ENCODE results near the gene PRSS12. TPM values are rescaled to one million over a fixed set of nuclear protein-coding genes. Genes with fewer than 3 reads are reported as not detected.

The PRSS12 gene
- total RNA-seq, 4 donors from 2014 or later = 0.19 to 0.44 (median 0.28) TPM

DNA sequence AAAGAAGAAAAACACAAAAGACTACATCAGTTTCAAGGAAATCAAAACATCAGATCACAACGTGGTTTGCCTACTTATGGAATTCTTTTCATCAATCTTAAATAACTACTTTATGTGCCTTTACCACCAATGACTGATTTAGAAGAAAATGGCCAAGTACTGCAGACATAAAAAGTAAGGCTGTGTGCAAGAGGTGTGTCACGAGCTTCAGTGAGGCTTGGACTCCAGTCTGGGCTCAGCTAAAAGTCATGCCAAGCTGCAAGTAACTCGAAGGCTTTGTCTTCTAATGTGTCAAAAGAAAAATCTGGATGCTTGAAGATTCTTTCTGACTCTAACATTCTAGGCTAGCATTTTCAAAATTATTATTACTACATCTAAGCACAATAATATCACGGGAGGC is 17.0 kb downstream of the PRSS12 start:
- no peak for ATAC-seq (ENCODE audit: low FRiP score)
- TF ChIP-seq, protein P1, sequence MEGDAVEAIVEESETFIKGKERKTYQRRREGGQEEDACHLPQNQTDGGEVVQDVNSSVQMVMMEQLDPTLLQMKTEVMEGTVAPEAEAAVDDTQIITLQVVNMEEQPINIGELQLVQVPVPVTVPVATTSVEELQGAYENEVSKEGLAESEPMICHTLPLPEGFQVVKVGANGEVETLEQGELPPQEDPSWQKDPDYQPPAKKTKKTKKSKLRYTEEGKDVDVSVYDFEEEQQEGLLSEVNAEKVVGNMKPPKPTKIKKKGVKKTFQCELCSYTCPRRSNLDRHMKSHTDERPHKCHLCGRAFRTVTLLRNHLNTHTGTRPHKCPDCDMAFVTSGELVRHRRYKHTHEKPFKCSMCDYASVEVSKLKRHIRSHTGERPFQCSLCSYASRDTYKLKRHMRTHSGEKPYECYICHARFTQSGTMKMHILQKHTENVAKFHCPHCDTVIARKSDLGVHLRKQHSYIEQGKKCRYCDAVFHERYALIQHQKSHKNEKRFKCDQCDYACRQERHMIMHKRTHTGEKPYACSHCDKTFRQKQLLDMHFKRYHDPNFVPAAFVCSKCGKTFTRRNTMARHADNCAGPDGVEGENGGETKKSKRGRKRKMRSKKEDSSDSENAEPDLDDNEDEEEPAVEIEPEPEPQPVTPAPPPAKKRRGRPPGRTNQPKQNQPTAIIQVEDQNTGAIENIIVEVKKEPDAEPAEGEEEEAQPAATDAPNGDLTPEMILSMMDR (IDR thresholded peaks at IDR 0.05) = no peak
- DNase-seq (ENCODE audit: low spot score) = no peak

DNA sequence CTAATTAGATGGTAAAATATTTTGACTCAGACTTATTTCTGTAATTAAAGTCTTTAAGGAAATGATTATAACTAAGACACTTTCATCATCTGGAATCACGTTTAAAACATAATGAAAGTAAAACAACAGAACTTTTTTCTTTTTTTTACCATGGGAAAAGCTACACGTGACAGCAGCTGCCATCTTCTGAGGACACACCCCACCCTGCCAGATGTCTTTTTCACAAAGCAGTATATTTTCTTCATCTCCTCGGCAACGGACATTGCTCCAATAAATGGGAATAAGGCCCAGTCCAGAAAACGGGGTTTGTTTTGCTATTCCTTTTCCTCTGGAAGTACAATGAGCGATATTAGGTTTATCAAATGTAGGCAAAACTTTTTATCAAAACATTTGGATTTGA is 17.5 kb downstream of the PRSS12 start:
- TF ChIP-seq, protein P1 (IDR thresholded peaks at IDR 0.05) = no peak
- ATAC-seq (ENCODE audit: low FRiP score) = no peak

DNA sequence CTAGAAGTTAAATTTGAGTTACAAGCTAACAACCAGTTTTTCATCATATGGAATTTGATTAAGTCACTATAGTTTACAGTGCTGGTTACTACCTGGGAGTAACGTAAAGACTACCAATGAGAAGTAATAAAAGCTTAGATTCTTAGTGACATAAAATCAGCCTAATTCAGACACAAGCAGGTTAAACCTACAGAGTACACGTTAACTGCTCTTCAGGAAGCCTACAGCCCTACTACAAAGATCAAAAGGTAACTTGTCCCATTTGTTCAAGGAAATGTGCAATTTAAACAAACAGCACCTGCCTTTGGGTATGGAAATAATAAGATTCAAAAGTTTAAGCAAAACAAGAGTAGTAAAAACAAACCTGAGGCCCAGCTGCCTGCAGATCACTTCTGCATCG is 21.5 kb downstream of the PRSS12 start:
- TF ChIP-seq, protein P1 (IDR thresholded peaks at IDR 0.05) = no peak
- no peak for DNase-seq (ENCODE audit: low spot score)

More for the DNA sequence above, 17.5 kb downstream of the PRSS12 start:
- no peak for DNase-seq (ENCODE audit: low spot score)

DNA sequence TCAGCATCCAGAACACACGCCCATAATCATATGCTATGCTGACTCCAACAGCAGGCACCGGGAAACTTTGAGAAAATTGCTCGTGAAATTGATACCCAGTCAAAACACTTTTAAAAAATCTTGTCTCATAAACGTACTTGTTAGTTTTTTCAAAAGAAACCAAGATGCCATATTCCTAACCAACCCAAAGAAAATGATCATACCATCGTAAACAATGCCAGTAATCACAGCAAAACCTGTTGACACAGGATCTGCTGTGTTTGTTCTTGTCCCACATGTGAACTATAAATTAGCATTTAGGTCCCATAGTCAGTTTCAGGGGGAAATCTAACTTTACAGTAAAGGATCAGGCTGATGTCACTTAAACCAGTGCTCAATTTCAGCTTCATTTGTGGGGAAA is 23.0 kb downstream of the PRSS12 start:
- no peak for ATAC-seq (ENCODE audit: low FRiP score)
- TF ChIP-seq, protein P1 (IDR thresholded peaks at IDR 0.05) = no peak
- DNase-seq (ENCODE audit: low spot score) = no peak

More for the DNA sequence above, 21.5 kb downstream of the PRSS12 start:
- no peak for ATAC-seq (ENCODE audit: low FRiP score)

DNA sequence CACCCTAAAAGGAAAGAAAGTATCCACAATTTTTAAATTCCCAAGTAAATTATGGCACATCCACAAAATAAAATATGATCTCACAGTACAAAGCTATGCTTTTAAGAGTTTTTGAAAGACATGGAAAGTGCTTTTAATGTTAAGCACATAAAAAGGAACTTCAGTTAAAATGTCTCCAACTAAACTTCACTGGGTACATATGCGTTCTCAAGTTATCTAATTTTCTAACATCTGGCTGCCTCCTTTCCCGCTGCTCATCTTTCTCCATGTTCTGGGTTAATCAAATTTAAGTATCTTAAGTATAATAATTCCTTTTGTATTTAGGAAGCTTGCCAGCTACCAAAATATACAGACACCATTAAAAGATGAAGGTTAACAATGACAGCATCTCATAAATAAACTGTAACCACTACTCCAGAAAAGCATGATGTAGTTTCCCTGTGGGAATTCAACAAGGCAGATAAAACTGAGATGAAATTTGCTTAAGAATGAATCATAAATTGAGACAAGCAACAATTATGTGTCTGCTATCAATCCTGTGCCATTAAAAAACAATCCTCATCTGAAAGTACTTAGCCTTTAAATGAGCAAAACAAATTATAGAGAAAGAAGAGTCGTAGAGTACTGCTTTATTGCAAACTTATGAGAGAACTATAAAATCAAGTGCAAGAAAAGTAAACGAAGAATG is 25.1 kb downstream of the PRSS12 start:
- TF ChIP-seq, protein P1 (IDR thresholded peaks at IDR 0.05) = no peak
- ATAC-seq (ENCODE audit: low FRiP score) = no peak
- no peak for DNase-seq (ENCODE audit: low spot score)

DNA sequence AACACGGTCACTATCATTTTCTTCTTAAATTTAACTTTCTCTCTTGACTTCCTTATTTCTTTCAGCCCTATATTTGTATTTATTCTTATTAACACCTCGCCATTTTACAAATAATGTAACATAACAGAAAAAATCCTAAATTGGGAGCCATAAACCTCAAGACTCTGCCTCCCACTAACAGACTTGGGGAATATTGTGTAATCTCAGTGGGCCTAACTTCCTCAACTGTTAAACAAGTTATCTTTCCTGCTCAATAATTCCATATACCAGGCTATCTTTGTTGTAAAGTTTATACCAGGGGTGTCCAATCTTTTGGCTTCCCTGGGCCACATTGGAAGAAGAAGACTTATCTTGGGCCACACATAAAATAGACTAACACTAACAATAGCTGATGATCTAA is 26.2 kb downstream of the PRSS12 start:
- TF ChIP-seq, protein P1 (IDR thresholded peaks at IDR 0.05) = no peak
- no peak for DNase-seq (ENCODE audit: low spot score)
- ATAC-seq (ENCODE audit: low FRiP score) = no peak

DNA sequence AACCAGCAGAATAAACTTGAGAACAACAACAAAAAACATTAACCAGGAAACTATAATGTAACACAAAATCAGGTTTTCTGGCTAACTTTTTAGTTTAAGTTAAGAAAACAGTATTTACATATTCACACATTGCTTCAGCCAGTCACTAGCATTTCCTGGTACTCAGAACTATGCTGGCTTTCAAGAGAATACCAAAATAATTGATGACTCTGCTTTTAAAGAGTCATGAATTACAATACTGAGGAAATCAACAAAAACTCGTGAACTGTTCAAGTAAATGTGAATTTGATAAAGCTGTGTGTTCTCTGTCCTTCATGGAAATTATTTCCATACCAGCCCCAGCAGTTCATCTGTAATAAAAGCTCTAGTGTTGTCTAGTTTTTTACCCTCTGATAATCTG is 27.4 kb downstream of the PRSS12 start:
- TF ChIP-seq, protein P1 (IDR thresholded peaks at IDR 0.05) = no peak
- no peak for ATAC-seq (ENCODE audit: low FRiP score)

More for the DNA sequence above, 27.4 kb downstream of the PRSS12 start:
- DNase-seq (ENCODE audit: low spot score) = no peak
